Stimulated activated naive CD8-positive, alpha-beta T cell treated with anti-CD3 and anti-CD28 coated beads, Interleukin-15, Interleukin-2, amounts not matched to agents 100 U/mL and 50 U/mL, for 24 hours (primary cell): ENCODE results near the gene TEAD3.
"Not testable (repeated sequence)": the region's sequence is repeated elsewhere in the genome, so short reads cannot be mapped to it uniquely, and the experiment has no call there.

Experiments used
- ATAC-seq: fragments of 150-1000 bp; cut with Tn5 transposase; one replicate; pipeline ENCODE4 v1.10.0; 2021
- DNase-seq: peaks from one replicate; pipeline ENCODE4 v3.0.0; 2021

Gene TEAD3

DNA sequence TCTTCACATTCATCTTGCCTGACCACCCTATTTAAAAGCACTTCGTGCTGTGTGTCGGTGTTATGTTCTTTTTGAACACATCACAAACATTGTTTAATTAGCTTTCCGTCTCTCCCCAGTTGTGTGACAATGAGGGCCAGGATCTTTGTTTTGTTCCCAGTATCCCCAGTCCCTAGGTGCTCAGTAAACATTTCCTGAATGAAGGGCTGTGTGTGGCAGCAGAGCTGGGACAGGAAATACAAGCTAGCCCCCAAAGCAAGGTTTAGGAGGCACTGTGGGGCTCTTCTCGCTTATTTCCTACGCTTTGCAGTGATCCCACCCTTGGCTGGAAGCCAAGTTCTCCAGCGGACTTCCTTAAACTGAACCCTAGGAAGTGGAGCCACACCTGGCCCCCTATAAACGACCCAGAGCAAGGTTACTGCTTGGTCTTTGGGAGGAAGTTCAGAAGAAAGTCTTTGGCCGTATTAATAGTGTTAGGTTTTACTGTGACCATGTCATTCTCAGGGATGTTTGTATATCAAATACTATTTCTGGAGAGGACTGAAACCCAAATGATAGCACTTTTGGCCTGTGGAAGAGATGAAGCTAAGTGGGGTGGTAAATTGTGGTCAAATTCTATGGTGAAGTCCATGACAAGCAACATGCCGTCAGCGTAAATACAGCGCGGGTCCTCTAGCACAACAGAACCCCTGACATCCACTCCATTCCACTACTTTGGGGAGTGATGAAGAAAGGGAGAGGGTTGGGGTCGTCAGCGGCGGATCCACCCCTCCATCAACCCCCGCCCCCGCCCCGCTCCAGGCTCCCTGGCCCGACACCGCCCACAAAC lies 45.3 kb downstream of the TEAD3 start:
- DNase-seq, result no peak
- ATAC-seq, result no peak

DNA sequence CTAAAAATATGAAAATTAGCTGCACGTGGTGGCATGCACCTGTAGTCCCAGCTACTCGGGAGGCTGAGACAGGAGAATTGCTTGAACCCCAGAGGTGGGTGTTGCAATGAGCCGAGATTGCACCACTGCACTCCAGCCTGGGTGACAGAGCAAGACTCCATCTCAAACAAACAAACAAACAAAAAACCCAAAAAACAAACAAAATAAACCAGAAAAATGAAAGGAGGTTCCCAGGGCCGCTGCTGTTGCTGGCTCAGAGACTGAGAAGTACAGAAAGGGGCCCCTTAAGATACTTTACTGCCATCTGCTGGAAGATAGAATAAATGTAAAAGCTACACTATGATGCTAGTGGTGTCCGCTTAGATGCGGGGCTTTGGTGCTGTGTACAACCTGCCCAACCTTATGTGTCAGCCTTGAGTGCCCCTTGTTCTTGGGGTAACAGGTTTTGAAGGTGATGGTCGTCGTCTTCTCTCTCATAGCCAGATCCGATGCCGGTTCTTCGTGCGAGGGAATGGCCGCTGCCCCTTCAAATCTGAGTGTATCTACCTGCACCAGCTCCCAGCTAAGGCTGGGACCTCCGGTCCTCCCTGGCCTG lies 47.5 kb downstream of the TEAD3 start:
- DNase-seq, result peak; percentile 28
- peak; percentile 70 for ATAC-seq

DNA sequence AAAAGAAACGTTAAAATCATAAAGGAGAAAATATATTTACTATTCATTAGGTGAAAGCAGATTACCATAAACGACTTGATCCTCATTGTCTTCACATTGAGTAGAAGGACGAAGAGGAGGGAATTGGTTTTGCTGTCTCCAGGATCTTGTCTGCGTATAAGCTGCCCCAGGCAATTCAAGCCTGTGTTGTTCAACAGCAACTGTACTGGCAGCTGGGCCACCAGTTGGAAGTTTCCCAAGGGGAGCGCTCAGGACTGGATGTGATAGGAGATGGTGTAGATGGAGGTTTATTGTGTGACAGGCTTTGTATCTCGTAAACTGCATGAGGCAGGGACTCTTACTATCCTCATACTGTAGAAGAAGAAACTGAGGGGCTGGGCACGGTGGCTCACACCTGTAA lies 48.7 kb downstream of the TEAD3 start:
- ATAC-seq (no peak), DNase-seq (no peak)

DNA sequence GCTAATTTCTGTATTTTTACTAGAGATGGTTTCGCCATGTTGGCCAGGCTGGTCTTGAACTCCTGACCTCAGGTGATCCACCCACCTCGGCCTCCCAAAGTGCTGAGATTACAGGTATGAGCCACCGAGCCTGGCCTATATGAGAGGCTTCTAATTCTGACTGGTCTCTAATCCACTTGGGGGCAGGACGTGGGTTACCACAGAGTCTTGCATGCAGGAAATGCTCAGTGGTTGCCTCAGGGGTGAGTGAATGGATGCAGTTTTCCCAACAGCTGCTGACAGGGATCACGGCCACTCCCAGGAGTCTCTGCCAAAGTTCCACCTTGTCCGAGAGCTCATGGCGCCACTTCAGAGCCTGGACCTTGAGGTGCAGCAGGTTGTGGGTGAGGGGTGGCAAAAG lies 51.2 kb downstream of the TEAD3 start:
- DNase-seq (peak; percentile 15), ATAC-seq (no peak)

DNA sequence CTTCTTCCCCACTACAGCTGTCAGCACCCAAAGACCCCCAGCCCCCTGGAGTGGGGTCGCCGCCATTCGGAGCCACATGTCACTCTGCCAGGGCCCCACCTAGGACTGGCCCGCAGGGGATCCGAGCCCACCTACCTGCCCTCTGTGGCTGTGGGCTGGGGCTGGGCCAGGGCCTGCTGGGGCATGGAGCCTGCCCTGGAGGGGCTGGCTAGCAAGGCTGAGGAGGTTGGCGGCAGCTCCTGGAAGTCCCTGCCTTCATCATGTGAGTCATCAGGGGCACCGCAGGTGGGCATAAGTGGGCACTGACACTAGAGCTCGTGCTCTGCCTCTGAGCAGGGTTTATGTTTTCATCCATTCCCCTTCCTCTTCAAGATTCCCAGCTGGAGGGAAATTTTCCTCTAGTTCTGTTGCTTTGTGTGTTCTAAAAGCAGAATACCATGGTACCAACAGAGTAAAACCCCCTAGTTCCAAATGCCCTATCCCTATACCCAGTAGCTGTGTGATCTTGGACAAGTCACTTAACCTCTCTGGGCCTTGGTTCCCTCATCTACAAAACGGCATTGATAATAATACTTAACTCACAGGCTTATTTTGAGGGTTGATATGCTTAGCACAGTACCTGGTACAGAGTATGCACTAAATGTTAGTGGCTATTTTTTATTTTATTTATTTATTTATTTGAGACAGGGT lies 53.4 kb downstream of the TEAD3 start:
- ATAC-seq, result peak; percentile 23
- no peak for DNase-seq

DNA sequence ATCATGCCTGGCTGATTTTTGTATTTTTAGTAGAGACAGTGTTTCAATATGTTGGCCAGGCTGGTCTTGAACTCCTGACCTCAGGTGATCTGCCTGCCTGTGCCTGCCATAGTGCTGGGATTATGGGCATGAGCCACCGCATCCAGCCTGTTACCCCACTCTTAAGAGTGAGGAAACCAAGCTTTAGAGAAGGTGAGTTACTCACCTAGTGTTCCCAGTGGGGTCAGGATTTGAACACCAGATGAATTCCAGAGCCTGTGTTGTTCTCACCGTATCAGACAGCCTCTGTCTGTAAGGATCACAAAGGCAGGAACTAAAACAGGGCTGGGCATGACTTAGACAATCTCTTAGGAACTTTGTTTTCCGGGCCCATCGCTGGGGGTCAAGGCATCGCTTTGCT lies 54.2 kb downstream of the TEAD3 start:
- ATAC-seq, result no peak

DNA sequence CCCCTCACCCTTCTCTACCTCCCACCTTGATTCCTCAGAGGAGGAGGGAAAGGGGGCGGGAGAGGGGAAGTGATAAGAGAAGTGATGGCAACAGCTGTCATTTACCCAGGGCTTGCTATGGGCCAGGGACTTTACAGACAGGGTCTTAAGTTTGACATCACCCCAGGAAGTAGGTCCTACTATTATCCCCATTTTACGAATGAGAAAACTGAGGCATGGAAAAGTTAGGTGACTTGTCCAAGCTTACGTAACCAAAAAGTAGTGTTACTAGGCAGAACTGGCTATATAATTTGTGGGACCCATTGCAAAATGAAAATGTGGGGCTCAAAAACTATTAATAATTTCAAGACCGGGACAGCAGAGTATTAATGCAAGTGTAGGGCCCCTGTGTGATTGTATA lies 55.2 kb downstream of the TEAD3 start:
- ATAC-seq (no peak), DNase-seq (no peak)

More for the DNA sequence above, 54.2 kb downstream of the TEAD3 start:
- no peak for DNase-seq

DNA sequence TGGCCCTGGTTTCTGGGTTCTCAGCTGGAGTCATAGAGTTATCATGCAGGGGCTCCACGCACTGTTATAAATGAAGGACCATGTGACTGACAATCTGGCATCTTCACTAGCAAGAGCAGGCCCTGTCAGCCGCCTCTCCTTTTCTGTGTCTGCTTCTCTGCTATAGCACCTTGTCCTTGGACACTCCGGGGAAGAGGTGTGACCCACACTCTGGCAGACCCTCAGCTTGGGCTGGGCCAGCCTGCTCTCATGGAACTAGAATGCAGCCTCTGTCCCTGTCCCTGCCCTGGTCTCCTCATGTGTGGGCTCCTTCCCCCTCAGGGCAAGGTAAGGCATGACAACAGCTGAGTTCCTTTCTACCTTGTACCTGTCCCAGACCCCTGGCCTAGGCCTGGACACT lies 55.7 kb downstream of the TEAD3 start:
- no peak for ATAC-seq
- no peak for DNase-seq

DNA sequence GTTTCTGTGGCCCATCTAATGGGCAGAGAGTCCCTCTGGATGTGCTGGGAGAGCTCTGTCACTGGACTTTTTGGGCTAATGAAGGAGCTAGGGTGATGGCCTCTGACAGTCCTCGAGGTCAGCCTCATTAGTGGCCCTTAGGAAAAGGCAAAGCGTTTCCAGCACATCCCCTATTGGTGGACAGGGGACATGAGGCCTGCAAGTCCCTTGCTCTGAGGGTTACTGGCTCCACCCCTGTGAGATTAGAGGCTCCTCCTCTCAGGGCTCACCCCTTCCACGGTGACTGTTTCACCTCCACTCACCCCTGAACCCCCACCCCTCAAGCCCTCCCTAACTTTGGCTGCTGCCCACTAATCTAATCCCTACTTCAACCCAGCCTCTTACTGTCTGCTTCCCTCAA lies 57.6 kb downstream of the TEAD3 start:
- no peak for ATAC-seq
- DNase-seq, result no peak

DNA sequence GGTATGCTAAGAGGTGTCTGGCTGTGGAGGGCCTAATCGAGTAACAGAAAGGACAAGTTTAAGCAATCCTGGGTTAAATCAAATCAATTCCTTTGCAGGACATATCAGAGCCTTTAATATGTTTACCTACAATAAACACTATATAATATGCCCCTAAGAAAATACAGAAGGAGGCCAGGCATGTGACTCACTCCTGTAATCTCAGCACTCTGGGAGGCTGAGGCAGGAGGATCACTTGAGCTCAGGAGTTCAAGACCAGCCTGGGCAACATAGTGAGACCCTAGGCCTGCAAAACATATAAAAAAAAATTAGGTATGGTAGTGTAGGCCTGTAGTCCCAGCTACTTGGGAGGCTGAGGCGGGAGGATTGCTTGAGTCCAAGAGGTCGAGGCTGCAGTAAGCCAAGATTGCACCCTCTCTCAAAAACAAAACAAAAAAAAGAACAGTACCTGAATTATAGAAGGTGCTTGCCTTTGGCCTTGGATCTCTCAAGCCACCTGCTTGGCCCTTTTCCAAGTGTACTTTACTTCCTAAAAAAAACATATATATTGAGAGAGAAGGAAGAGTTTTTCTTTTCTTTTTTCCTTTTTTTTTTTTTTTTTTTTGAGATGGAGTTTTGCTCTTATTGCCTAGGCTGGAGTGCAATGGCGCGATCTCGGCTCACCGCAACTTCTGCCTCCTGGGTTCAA lies 58.4 kb downstream of the TEAD3 start:
- not testable (repeated sequence) for ATAC-seq, DNase-seq

DNA sequence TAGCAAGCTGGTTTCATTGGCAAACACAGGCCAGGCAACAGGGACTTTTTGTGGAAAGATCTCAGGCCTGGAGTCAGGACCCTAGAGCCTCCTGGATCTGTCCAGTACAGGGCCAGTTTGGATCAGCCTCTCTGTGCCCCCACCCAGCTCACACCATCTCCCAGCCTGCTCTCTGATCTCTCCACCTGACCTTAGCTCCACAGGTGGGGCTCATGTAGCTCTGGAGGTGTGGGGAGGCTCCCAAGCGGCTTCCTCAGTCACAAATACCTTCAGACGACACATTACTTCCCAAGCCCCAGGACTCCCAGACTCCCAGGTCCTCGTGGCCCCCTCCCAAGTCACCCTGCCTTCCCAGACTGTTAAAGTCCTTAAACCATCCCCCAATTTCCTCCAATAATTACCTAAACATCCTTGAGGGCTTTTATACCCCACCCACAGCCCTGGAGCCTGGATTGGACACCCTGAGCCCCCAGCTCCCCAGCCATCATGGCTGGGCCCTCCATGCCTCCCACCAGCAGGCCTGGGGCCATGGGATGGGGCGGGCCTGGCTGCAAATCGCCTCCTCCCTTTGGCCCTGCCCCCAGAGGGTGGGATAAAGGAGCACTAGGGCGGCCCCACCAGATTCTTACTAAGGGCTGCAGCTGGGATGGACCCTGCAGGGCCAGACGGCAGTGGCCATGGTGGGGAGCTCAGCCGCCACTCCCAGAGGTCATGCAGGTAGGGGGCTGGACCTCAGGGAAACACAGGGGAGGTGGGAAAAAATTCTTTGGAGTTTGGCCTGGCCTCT lies 60.6 kb downstream of the TEAD3 start:
- ATAC-seq (no peak), DNase-seq (no peak)

DNA sequence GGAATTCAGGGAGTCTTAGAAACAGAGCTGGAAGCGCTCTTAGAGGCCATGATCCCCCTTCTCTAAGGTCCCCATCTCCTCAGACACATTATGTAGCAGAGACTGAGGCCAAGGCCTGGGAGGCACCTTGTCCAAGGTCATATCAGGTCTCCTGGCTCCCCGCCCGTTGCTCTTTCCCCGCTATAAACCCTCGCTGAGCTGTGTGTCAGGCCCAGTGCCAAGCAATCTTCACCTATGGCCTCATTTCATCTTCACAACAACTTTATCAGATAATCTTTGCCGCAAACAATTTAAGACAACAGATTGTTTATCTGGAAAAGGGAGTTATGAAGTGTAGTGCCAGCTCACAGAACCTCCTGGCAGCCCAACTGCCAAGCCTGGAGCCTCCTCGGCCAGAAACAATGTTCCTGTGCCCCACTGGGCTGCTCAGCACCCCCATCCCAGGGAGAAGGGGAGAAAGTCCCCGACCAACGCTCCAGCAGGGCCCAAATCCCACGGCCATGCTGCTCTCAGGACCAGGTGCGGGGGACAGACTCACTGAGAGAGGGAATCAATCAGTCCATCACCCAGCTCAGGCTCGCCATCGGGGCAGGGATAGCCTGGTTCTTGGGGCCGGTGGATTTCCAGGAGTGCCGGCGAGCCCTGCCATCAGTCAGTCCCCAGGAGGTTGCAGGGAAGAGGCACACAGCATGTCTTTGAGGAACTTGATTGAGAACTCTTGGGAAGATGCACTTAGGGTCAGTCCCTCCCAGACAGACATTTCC lies 61.6 kb downstream of the TEAD3 start:
- ATAC-seq (no peak), DNase-seq (no peak)

DNA sequence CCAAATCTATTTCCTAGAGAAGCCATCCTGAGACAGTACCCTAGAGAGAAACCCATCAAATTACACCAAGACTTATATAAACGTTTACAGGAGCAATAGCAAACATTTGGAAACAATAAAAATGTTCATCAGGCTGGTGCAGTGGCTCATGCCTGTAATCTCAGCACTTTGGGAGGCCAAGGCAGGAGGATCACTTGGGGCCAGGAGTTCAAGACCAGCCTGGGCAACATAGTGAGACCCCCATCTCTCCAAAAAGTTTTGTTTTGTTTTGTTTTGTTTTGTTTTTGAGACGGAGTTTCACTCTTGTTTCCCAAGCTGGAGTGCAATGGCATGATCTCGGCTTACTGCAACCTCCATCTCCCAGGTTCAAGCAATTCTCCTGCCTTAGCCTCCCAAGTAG lies 64.2 kb downstream of the TEAD3 start:
- ATAC-seq, DNase-seq: not testable (repeated sequence)

DNA sequence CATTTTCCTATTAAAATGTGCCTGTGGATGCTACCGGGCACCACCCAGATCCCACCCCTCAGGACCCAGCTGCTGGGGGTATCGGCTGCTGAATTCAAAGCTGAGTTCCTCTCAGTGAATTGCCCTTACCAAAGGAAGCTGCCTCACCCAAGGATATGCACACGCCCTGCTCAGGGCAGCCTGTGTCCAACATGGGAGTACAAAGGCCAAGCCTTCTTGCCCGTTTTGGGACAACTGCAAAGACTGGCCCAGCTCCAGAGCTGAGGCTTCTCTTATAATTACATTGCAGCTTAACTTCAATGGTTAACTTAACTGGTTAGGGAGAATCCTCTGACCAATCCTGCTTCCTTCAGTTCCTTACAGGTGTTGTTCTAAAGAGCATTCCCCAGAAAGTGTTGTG lies 64.6 kb downstream of the TEAD3 start:
- no peak for ATAC-seq
- DNase-seq, result no peak

DNA sequence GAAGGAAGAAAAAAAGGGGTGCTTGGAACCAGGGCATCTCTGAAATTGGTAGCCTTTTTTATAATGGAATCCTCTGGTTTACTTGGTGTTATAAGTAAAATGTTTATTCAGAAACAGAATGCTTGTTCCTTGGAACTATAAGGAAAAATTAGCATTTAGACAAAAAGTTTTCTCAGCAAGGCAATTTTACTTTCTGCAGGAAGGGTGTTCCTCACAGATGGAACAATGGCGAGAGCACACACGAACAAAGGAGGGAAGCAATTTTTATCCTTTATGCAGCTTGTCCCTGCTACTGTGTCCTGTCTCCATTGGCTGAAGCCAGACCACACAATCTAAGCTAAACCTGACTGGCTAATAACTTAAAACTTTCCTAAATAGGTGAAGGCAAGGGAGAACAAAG lies 67.4 kb downstream of the TEAD3 start:
- DNase-seq (no peak), ATAC-seq (no peak)

DNA sequence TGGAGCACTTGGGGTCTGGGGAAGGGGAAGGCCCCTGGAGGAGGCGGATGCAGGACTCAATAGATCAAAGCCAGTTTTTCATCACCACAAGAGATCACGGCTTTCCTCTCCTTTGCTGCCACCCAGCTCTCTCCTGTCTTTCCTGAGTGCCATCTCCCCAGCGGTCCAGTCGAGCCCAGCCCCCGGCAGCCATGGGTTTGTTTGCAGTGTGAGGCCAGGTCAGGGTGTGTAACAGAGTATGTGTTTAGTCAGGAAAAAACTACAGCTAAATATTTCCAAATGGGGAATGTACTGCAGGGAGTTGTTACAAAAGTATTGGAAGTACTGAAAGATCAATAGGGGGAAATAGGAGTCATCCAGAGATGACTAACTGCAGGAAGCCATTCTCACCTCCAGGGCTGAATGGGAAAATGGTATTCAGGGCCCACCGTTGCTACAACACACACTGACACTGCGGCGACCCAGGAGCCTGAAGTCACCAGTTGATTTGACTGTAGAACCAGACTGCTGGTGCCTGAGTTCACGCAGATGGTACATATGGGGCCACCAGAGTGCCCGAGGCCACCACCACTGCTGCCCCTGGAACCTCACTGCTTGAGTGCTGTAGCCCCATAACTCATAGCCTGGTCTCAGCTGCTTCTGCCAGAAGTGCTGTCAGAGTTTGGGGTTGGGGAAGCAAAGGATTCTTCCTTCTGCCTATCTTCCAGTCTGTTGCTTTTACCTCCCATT lies 68.3 kb downstream of the TEAD3 start:
- DNase-seq (no peak), ATAC-seq (no peak)

DNA sequence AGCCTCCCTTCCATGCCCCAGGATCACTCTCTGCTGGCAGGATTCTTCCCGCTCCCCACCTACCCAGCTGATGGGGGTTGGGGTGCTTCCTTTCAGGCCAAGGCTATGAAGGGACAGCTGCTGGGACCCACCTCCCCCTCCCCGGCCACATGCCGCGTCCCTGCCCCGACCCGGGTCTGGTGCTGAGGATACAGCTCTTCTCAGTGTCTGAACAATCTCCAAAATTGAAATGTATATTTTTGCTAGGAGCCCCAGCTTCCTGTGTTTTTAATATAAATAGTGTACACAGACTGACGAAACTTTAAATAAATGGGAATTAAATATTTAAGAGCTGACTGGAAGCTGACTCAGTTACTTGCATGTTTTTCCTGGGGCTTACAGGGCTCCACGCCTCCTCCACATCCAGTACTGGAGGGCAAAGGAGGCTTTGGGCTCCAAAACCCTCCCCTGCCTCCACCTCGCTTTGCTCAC lies 69.0 kb downstream of the TEAD3 start:
- no peak for DNase-seq
- no peak for ATAC-seq

DNA sequence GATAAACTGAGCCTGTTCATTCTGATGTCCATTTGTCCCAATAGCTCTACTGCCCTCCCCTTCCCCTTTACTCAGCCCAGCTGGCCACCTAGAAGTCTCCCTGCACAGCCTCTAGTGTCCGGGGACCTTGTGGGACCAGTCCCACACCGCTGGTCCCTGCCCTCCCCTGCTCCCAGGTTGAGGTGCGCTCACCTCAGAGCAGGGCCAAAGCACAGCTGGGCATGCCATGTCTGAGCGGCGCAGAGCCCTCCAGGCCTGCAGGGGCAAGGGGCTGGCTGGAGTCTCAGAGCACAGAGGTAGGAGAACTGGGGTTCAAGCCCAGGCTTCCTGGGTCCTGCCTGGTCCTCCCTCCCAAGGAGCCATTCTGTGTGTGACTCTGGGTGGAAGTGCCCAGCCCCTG lies 69.4 kb downstream of the TEAD3 start:
- no peak for ATAC-seq
- DNase-seq, result no peak

DNA sequence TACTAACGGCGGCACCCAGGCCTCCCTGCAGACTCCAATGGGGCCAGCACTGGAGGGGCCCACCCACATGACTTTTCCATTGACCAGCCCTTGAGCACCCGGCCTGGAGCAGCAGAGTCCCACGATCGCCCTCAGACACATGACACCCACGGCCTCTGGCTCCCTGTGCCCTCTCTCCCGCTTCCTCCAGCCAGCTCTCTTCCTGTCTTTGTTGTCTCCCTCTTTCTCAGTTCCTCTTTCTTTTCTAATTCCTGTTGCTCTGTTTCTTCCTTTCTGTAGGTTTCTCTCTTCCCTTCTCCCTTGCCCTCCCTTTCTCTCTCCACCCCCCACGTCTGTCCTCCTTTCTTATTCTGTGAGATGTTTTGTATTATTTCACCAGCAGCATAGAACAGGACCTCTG lies 70.8 kb downstream of the TEAD3 start:
- DNase-seq (no peak), ATAC-seq (no peak)

DNA sequence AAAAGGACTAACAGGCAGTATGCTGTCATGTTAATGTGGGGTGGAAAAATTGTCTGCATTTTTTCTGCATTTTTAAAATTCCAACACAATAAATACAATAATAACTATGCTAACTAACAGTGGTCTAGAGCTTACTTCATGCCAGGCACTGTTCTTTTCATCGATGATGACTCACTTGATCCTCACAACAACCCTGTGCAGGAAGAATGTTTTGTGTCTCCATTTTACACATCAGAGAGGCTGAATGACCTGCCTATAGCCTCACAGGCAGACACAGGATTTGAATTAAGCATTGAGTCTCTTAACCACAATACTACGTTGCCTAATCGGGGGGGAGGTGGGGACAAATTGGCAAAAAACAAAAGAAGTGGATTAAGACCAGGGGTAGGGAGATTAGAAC lies 71.6 kb downstream of the TEAD3 start:
- ATAC-seq (no peak), DNase-seq (no peak)
